ENCODE data around the gene TEX264.
"Not testable (repeated sequence)": the region's sequence is repeated elsewhere in the genome, so short reads cannot be mapped to it uniquely, and the experiment has no call there.

The TEX264 gene

GRCh38 chr3:51735950-51736349, 64.9 kb downstream of the TEX264 start:
- no peaks in the 10 kb centered on the region for H3K27me3 ChIP-seq (ENCODE audit: insufficient read depth, low read length)
- no peak overlapping the region for H3K4me3 ChIP-seq (ENCODE audit: low read length)
- WGBS = 94% methylated on average over 2 of the region's 2 CpGs
- H3K9me3 ChIP-seq (ENCODE audit: insufficient read depth, low read depth, low read length) = no peaks in the 10 kb centered on the region
- no peak overlapping the region for H3K27ac ChIP-seq (ENCODE audit: low read depth, low read length)
- H3K36me3 ChIP-seq (ENCODE audit: insufficient read depth, low read length) = no peaks in the 10 kb centered on the region
- H3K4me1 ChIP-seq (ENCODE audit: insufficient read depth, low read length) = peaks cover 10% of the 10 kb centered on the region
- H3K9ac ChIP-seq (ENCODE audit: low read depth, low read length) = no peak overlapping the region

GRCh38 chr3:51739110-51739509, 68.1 kb downstream of the TEX264 start:
- no peak overlapping the region for H3K4me3 ChIP-seq (ENCODE audit: low read length)
- no peaks in the 10 kb centered on the region for H3K36me3 ChIP-seq (ENCODE audit: insufficient read depth, low read length)
- no peaks in the 10 kb centered on the region for H3K9me3 ChIP-seq (ENCODE audit: insufficient read depth, low read depth, low read length)
- H3K27ac ChIP-seq (ENCODE audit: low read depth, low read length) = no peak overlapping the region
- no peak overlapping the region for H3K9ac ChIP-seq (ENCODE audit: low read depth, low read length)
- WGBS = 70% methylated on average over 2 of the region's 4 CpGs
- H3K27me3 ChIP-seq (ENCODE audit: insufficient read depth, low read length) = no peaks in the 10 kb centered on the region
- peaks cover 10% of the 10 kb centered on the region for H3K4me1 ChIP-seq (ENCODE audit: insufficient read depth, low read length)

- H3K36me3 ChIP-seq (ENCODE audit: insufficient read depth, low read length); H3K9me3 ChIP-seq (ENCODE audit: insufficient read depth, low read depth, low read length); H3K27me3 ChIP-seq (ENCODE audit: insufficient read depth, low read length); H3K4me1 ChIP-seq (ENCODE audit: insufficient read depth, low read length); H3K4me3 ChIP-seq (ENCODE audit: low read length); H3K27ac ChIP-seq (ENCODE audit: low read depth, low read length); H3K9ac ChIP-seq (ENCODE audit: low read depth, low read length): not testable (repeated sequence)
- 94% methylated on average over 3 of the region's 3 CpGs for WGBS
These were observed 71.3 kb downstream of the TEX264 start for GRCh38 chr3:51742320-51742719.

- H3K27me3 ChIP-seq (ENCODE audit: insufficient read depth, low read length); H3K9ac ChIP-seq (ENCODE audit: low read depth, low read length); H3K36me3 ChIP-seq (ENCODE audit: insufficient read depth, low read length); H3K4me1 ChIP-seq (ENCODE audit: insufficient read depth, low read length); H3K27ac ChIP-seq (ENCODE audit: low read depth, low read length); H3K4me3 ChIP-seq (ENCODE audit: low read length); H3K9me3 ChIP-seq (ENCODE audit: insufficient read depth, low read depth, low read length): not testable (repeated sequence)
- WGBS = 80% methylated on average over 4 of the region's 4 CpGs
These were observed 71.9 kb downstream of the TEX264 start for GRCh38 chr3:51742978-51743377.

- no peaks in the 10 kb centered on the region; the same call in 1 of the 2 replicates for H3K4me1 ChIP-seq (ENCODE audit: insufficient read depth, low read length)
- no peak overlapping the region for H3K27ac ChIP-seq (ENCODE audit: low read depth, low read length)
- peaks cover 20% of the 10 kb centered on the region; the same call in 1 of the 2 replicates for H3K9me3 ChIP-seq (ENCODE audit: insufficient read depth, low read depth, low read length)
- H3K27me3 ChIP-seq (ENCODE audit: insufficient read depth, low read length) = no peaks in the 10 kb centered on the region
- no peaks in the 10 kb centered on the region for H3K36me3 ChIP-seq (ENCODE audit: insufficient read depth, low read length)
- H3K9ac ChIP-seq (ENCODE audit: low read depth, low read length) = no peak overlapping the region
- H3K4me3 ChIP-seq (ENCODE audit: low read length) = no peak overlapping the region
These were observed 76.8 kb downstream of the TEX264 start for GRCh38 chr3:51747840-51748239.

- Histone ChIP-seq H3K27ac (ENCODE audit: low read depth, low read length) (no peak overlapping the region), H3K9me3 (ENCODE audit: insufficient read depth, low read depth, low read length) (peaks cover 20% of the 10 kb centered on the region; the same call in 1 of the 2 replicates), H3K27me3 (ENCODE audit: insufficient read depth, low read length) (no peaks in the 10 kb centered on the region), H3K4me3 (ENCODE audit: low read length) (no peak overlapping the region), H3K9ac (ENCODE audit: low read depth, low read length) (no peak overlapping the region), H3K4me1 (ENCODE audit: insufficient read depth, low read length) (no peaks in the 10 kb centered on the region; the same call in 1 of the 2 replicates), H3K36me3 (ENCODE audit: insufficient read depth, low read length) (no peaks in the 10 kb centered on the region)
- no CpG with 5 or more reads among the region's 1 CpG for WGBS
These were observed 77.3 kb downstream of the TEX264 start for GRCh38 chr3:51748327-51748726.

GRCh38 chr3:51750878-51751277, 79.8 kb downstream of the TEX264 start:
- Histone ChIP-seq H3K4me1 (ENCODE audit: insufficient read depth, low read length) (peaks cover 3% of the 10 kb centered on the region; the same call in 1 of the 2 replicates), H3K4me3 (ENCODE audit: low read length) (no peak overlapping the region), H3K9me3 (ENCODE audit: insufficient read depth, low read depth, low read length) (peaks cover 20% of the 10 kb centered on the region; the same call in 1 of the 2 replicates), H3K36me3 (ENCODE audit: insufficient read depth, low read length) (no peaks in the 10 kb centered on the region), H3K9ac (ENCODE audit: low read depth, low read length) (no peak overlapping the region), H3K27me3 (ENCODE audit: insufficient read depth, low read length) (no peaks in the 10 kb centered on the region), H3K27ac (ENCODE audit: low read depth, low read length) (no peak overlapping the region)
- 96% methylated on average over 1 of the region's 1 CpG for WGBS

GRCh38 chr3:51751287-51751686, 80.2 kb downstream of the TEX264 start:
- peaks cover 3% of the 10 kb centered on the region; the same call in 1 of the 2 replicates for H3K4me1 ChIP-seq (ENCODE audit: insufficient read depth, low read length)
- no peaks in the 10 kb centered on the region for H3K27me3 ChIP-seq (ENCODE audit: insufficient read depth, low read length)
- WGBS = 95% methylated on average over 2 of the region's 2 CpGs
- H3K9me3 ChIP-seq (ENCODE audit: insufficient read depth, low read depth, low read length) = peaks cover 20% of the 10 kb centered on the region; the same call in 1 of the 2 replicates
- no peak overlapping the region for H3K27ac ChIP-seq (ENCODE audit: low read depth, low read length)
- no peak overlapping the region for H3K4me3 ChIP-seq (ENCODE audit: low read length)
- H3K36me3 ChIP-seq (ENCODE audit: insufficient read depth, low read length) = no peaks in the 10 kb centered on the region
- H3K9ac ChIP-seq (ENCODE audit: low read depth, low read length) = no peak overlapping the region
